H9 (cell line): ENCODE measurements around the gene MCCC2. TPM values are rescaled to one million over a fixed set of nuclear protein-coding genes. Genes with fewer than 3 reads are reported as not detected.

ENCODE experiments used
- DNase-seq: peaks from one replicate; pipeline ENCODE4 v3.0.0-alpha.2; 2017
- H2AFZ ChIP-seq: one replicate; pipeline ENCODE4 v1.6.1; 2013; ENCODE audit warnings: mild to moderate bottlenecking, low read length, control low read depth, moderate library complexity
- H2AK5ac ChIP-seq: 2 replicates; pipeline ENCODE4 v1.6.1; 2013; ENCODE audit warnings: low read length, control low read depth, mixed read lengths; ENCODE audit not compliant: insufficient read length
- H2BK120ac ChIP-seq: one replicate; pipeline ENCODE4 v1.6.1; 2013; ENCODE audit warnings: low read depth, mild to moderate bottlenecking, low read length, control low read depth, inconsistent platforms; ENCODE audit not compliant: poor library complexity, severe bottlenecking
- H2BK12ac ChIP-seq: 2 replicates; pipeline ENCODE4 v1.6.1; 2013; ENCODE audit warnings: low read length, control low read depth, mixed read lengths, low read depth; ENCODE audit not compliant: insufficient read length
- H2BK15ac ChIP-seq: 2 replicates; pipeline ENCODE4 v1.6.1; 2013; ENCODE audit warnings: low read depth, low read length, control low read depth
- H2BK20ac ChIP-seq: one replicate; pipeline ENCODE4 v1.6.1; 2013; ENCODE audit warnings: low read depth, mild to moderate bottlenecking, low read length, control low read depth, inconsistent platforms; ENCODE audit not compliant: poor library complexity, severe bottlenecking
- H2BK5ac ChIP-seq: 2 replicates; pipeline ENCODE4 v1.6.1; 2013; ENCODE audit warnings: low read length, control low read depth, mixed read lengths; ENCODE audit not compliant: insufficient read length
- H3K14ac ChIP-seq: 2 replicates; pipeline ENCODE4 v1.6.1; 2013; ENCODE audit warnings: low read length, control low read depth; ENCODE audit not compliant: insufficient read depth
- H3K18ac ChIP-seq: 2 replicates; pipeline ENCODE4 v1.6.1; 2013; ENCODE audit warnings: low read depth, mild to moderate bottlenecking, mixed read lengths, low read length, control low read depth; ENCODE audit not compliant: insufficient read length
- H3K23ac ChIP-seq: 2 replicates; pipeline ENCODE4 v1.6.1; 2013; ENCODE audit warnings: low read length, control low read depth, mixed read lengths, low read depth; ENCODE audit not compliant: insufficient read length
- H3K23me2 ChIP-seq: 2 replicates; pipeline ENCODE4 v1.6.1; 2013; ENCODE audit warnings: low read depth, mild to moderate bottlenecking, mixed read lengths, low read length, control low read depth; ENCODE audit not compliant: insufficient read length, poor library complexity, severe bottlenecking
- H3K27ac ChIP-seq: 2 replicates; pipeline ENCODE4 v1.5.1; 2013; ENCODE audit warnings: low read length, control low read depth, mixed read lengths, low read depth; ENCODE audit not compliant: insufficient read length
- H3K27me3 ChIP-seq: 2 replicates; pipeline ENCODE4 v1.6.1; 2013; ENCODE audit warnings: low read length, control low read depth, inconsistent platforms; ENCODE audit not compliant: insufficient read depth
- H3K4ac ChIP-seq: 2 replicates; pipeline ENCODE4 v1.6.1; 2013; ENCODE audit warnings: low read depth, mild to moderate bottlenecking, control low read depth, inconsistent platforms, low read length, moderate library complexity
- H3K4me1 ChIP-seq: 2 replicates; pipeline ENCODE4 v1.6.1; 2013; ENCODE audit warnings: low read length, control low read depth, inconsistent platforms; ENCODE audit not compliant: insufficient read depth
- H3K4me2 ChIP-seq: 2 replicates; pipeline ENCODE4 v1.6.1; 2013; ENCODE audit warnings: low read length, control low read depth, mixed read lengths; ENCODE audit not compliant: insufficient read length, insufficient read depth
- H3K56ac ChIP-seq: 2 replicates; pipeline ENCODE4 v1.6.1; 2013; ENCODE audit warnings: low read depth, mild to moderate bottlenecking, mixed read lengths, low read length, control low read depth; ENCODE audit not compliant: insufficient read length
- H3K79me1 ChIP-seq: 2 replicates; pipeline ENCODE4 v1.6.1; 2013; ENCODE audit warnings: low read depth, mild to moderate bottlenecking, moderate library complexity, low read length, control low read depth, inconsistent platforms; ENCODE audit not compliant: insufficient read depth, poor library complexity, severe bottlenecking
- H3K79me2 ChIP-seq: 2 replicates; pipeline ENCODE4 v1.6.1; 2013; ENCODE audit warnings: low read length, control low read depth, inconsistent platforms; ENCODE audit not compliant: insufficient read depth
- H3K9ac ChIP-seq: 2 replicates; pipeline ENCODE4 v1.6.1; 2013; ENCODE audit warnings: low read length, control low read depth, mixed read lengths; ENCODE audit not compliant: insufficient read length; ENCODE audit errors: extremely low read depth
- H3K9me3 ChIP-seq: one replicate; pipeline ENCODE4 v1.6.1; 2013; ENCODE audit warnings: low read depth, low read length, inconsistent platforms; ENCODE audit not compliant: control insufficient read depth
- H3T11ph ChIP-seq: one replicate; pipeline ENCODE4 v1.6.1; 2013; ENCODE audit warnings: mild to moderate bottlenecking, low read length, control low read depth, inconsistent platforms
- H4K20me1 ChIP-seq: one replicate; pipeline ENCODE4 v1.6.1; 2013; ENCODE audit not compliant: control insufficient read depth, insufficient read length, insufficient read depth
- H4K5ac ChIP-seq: 2 replicates; pipeline ENCODE4 v1.6.1; 2013; ENCODE audit warnings: low read depth, mild to moderate bottlenecking, mixed read lengths, low read length, control low read depth; ENCODE audit not compliant: insufficient read length
- H4K8ac ChIP-seq: replicated peaks from 2 replicates; pipeline ENCODE4 v1.6.1; 2013; ENCODE audit warnings: low read length, control low read depth, mixed read lengths, low read depth; ENCODE audit not compliant: insufficient read length
- H4K91ac ChIP-seq: 2 replicates; pipeline ENCODE4 v1.6.1; 2013; ENCODE audit warnings: low read depth, mild to moderate bottlenecking, moderate library complexity, mixed read lengths, low read length, control low read depth; ENCODE audit not compliant: insufficient read length
- H3K27ac Mint-ChIP-seq, 3 experiments: 2 replicates in 2 of 3; 3 replicates in 1 of 3; pipeline ENCODE4 v1.8.0; 2020 to 2021; ENCODE audit warnings: mixed read lengths in 3 of 3, mild to moderate bottlenecking in 1 of 3, moderate library complexity in 1 of 3
- H3K27me3 Mint-ChIP-seq: 2 replicates; pipeline ENCODE4 v1.8.0; 2021; ENCODE audit warnings: low read depth, mild to moderate bottlenecking, moderate library complexity, mixed read lengths
- H3K36me3 Mint-ChIP-seq, 3 experiments: 2 replicates in 2 of 3; 3 replicates in 1 of 3; pipeline ENCODE4 v1.8.0; 2020 to 2021; ENCODE audit warnings: low read depth in 3 of 3, mixed read lengths in 3 of 3; ENCODE audit not compliant: insufficient read depth in 1 of 3
- H3K4me1 Mint-ChIP-seq, 2 experiments: 2 replicates each; pipeline ENCODE4 v1.8.0; 2020; ENCODE audit warnings: mixed read lengths in 2 of 2
- H3K4me3 Mint-ChIP-seq, 2 experiments: 2 replicates in 1 of 2; 3 replicates in 1 of 2; pipeline ENCODE4 v1.8.0; 2020 to 2021; ENCODE audit warnings: mild to moderate bottlenecking in 2 of 2, mixed read lengths in 2 of 2, moderate library complexity in 1 of 2
- H3K9me3 Mint-ChIP-seq, 2 experiments: 2 replicates in 1 of 2; 3 replicates in 1 of 2; pipeline ENCODE4 v1.8.0; 2020; ENCODE audit warnings: mild to moderate bottlenecking in 2 of 2, mixed read lengths in 2 of 2, moderate library complexity in 1 of 2
- WGBS: extraction: QIAGEN DNeasy Blood & Tissue Kit; methylation state at CpG from one replicate; pipeline ENCODE4 v1.1.7; 2013; ENCODE audit warnings: missing lambda C conversion rate, low lambda C conversion rate, mixed read lengths; ENCODE audit not compliant: insufficient read length; ENCODE audit errors: extremely low coverage; 5-methylcytosine and 5-hydroxymethylcytosine counted together
- total RNA-seq: library from RNA; stranded (reverse); gene quantifications from 2 replicates; pipeline ENCODE4 v1.2.1, GENCODE V29; 2021
- TF ChIP-seq, protein P1 (sequence below): fragments of 200-600 bp; sonication (generic); conservative IDR thresholded peaks from 3 replicates; pipeline ENCODE4 v1.8.0; 2021; ENCODE audit warnings: antibody characterized with exemption, mild to moderate bottlenecking

MCCC2 gene
- total RNA-seq, 1 experiment from 2014 or later: 62.7 TPM

DNA sequence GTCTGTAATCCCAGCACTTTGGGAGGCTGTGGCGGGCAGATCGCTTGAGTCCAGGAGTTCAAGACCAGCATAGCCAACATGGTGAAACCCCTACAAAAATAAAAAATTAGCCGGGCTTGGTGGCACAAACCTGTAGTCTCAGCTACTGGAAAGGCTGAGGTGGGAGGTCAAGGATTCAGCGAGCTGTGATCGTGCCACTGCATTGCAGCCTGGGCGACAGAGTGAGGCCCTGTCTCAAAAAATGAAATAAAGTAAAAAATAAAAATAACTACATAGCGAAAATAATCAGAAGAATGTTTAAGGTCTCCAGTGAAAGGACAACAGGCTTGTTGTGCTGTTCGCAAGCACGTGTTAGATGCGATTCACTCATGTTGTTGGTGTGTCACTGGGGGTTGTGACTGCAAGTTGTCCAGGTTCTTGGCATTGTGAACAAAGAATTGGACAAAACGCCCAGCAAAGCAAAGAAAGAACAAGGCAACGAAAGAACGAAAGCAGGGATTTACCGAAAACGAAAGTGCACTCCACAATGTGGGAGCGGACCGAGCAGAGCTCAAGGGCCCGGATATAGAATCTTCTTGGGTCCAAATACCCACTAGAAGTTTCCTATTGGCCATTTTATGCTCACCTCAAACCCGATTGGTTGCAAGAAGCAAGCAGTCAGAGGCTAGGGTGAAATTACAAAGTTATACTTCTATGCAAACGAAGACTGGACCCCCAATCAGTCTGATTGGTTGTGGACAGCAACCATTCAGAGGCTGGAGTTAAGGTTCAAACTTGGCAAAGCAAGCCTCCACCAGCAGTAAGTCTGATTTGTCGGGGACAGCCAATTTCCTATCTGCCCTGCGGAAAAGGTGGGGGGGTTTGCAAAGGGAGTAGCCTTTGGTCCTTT is 844 bp upstream of the MCCC2 start:
- H3K4me1 Mint-ChIP-seq: peaks cover 14 to 18% of the 10 kb centered on the region in 2 experiments
- no peaks in the 10 kb centered on the region for H4K20me1 ChIP-seq
- no peak overlapping the region for H2BK120ac ChIP-seq
- H2BK12ac ChIP-seq: no peak overlapping the region
- H4K5ac ChIP-seq: no peak overlapping the region
- peak overlapping the region; percentile 75 for H3K9ac ChIP-seq
- WGBS: no CpG with 5 or more reads among the region's 22 CpGs
- peaks cover 18% of the 10 kb centered on the region; the same call in 1 of the 2 replicates for H3K79me2 ChIP-seq
- peak overlapping the region; percentile 5 for H3K18ac ChIP-seq
- H3K27me3 Mint-ChIP-seq: no peaks in the 10 kb centered on the region; the same call in 1 of the 2 replicates
- H3K14ac ChIP-seq: peak overlapping the region; percentile 33; the same call in 1 of the 2 replicates
- peaks cover 8% of the 10 kb centered on the region for H3K23me2 ChIP-seq
- peak overlapping the region; percentile 41 for H3K4me2 ChIP-seq
- H3K79me1 ChIP-seq: no peaks in the 10 kb centered on the region
- no peak overlapping the region for H4K91ac ChIP-seq
- H3K56ac ChIP-seq: no peak overlapping the region
- peaks cover 2 to 7% (median 6%) of the 10 kb centered on the region in 3 experiments; a peak in 3 of 7 replicates for H3K36me3 Mint-ChIP-seq
- H3K9me3 Mint-ChIP-seq: no peaks in the 10 kb centered on the region; a peak in 1 of 5 replicates
- no peaks in the 10 kb centered on the region for H3K9me3 ChIP-seq
- H3K4me1 ChIP-seq: no peaks in the 10 kb centered on the region
- no peak overlapping the region for H2AFZ ChIP-seq
- H3K27ac ChIP-seq: peak overlapping the region; percentile 28
- H2BK5ac ChIP-seq: no peak overlapping the region
- H3K23ac ChIP-seq: no peak overlapping the region
- no peak overlapping the region for H2BK15ac ChIP-seq
- H3K4ac ChIP-seq: no peak overlapping the region
- DNase-seq: no peak
- H4K8ac ChIP-seq: no peak overlapping the region
- TF ChIP-seq, protein P1, sequence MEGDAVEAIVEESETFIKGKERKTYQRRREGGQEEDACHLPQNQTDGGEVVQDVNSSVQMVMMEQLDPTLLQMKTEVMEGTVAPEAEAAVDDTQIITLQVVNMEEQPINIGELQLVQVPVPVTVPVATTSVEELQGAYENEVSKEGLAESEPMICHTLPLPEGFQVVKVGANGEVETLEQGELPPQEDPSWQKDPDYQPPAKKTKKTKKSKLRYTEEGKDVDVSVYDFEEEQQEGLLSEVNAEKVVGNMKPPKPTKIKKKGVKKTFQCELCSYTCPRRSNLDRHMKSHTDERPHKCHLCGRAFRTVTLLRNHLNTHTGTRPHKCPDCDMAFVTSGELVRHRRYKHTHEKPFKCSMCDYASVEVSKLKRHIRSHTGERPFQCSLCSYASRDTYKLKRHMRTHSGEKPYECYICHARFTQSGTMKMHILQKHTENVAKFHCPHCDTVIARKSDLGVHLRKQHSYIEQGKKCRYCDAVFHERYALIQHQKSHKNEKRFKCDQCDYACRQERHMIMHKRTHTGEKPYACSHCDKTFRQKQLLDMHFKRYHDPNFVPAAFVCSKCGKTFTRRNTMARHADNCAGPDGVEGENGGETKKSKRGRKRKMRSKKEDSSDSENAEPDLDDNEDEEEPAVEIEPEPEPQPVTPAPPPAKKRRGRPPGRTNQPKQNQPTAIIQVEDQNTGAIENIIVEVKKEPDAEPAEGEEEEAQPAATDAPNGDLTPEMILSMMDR: no peak
- peak overlapping the region; percentile 95 to 99 (median 98) for H3K27ac Mint-ChIP-seq
- H3K4me3 Mint-ChIP-seq: peak overlapping the region; percentile 83 to 92
- H2AK5ac ChIP-seq: no peak overlapping the region
- H3K27me3 ChIP-seq: no peaks in the 10 kb centered on the region
- H3T11ph ChIP-seq: no peak overlapping the region
- no peak overlapping the region for H2BK20ac ChIP-seq
